Kidney (tissue), 14 donors: ENCODE measurements around the gene CTNNA2. TPM values are rescaled to one million over a fixed set of nuclear protein-coding genes. Genes with fewer than 3 reads are reported as not detected.

Experiments used
- DNase-seq, 5 donors: peaks; one replicate each; pipeline ENCODE4 v3.0.0-alpha.2; 2013 to 2020
- FAIRE-seq: peaks from 2 replicates; lab custom pipeline; 2012; peaks lifted over from hg19 to GRCh38; lab: Jason Lieb, UNC
- H3K27ac ChIP-seq, 2 donors: one replicate each; pipeline ENCODE4 v1.7.0; 2013; ENCODE audit warnings: low read depth in 2 of 2, low read length in 2 of 2, inconsistent platforms in 1 of 2
- H3K27me3 ChIP-seq: one replicate; pipeline ENCODE4 v1.7.1; 2013; ENCODE audit warnings: low read length, inconsistent platforms; ENCODE audit not compliant: control insufficient read depth, insufficient read depth
- H3K36me3 ChIP-seq, 3 donors: one replicate each; pipeline versions ENCODE4 v1.7.0 to v1.7.1; 2013; ENCODE audit warnings: low read length in 3 of 3, control low read depth in 1 of 3, inconsistent platforms in 1 of 3; ENCODE audit not compliant: insufficient read depth in 3 of 3, control insufficient read depth in 2 of 3
- H3K4me1 ChIP-seq, 3 donors: one replicate each; pipeline versions ENCODE4 v1.7.0 to v1.7.1; 2013; ENCODE audit warnings: low read length in 3 of 3, inconsistent platforms in 1 of 3, low read depth in 1 of 3; ENCODE audit not compliant: control insufficient read depth in 2 of 3, insufficient read depth in 2 of 3
- H3K4me3 ChIP-seq, 3 donors: one replicate each; pipeline versions ENCODE4 v1.7.0 to v1.8.1; 2013; ENCODE audit warnings: low read length in 3 of 3, control low read depth in 1 of 3, inconsistent platforms in 1 of 3
- H3K9ac ChIP-seq, 3 donors: one replicate each; pipeline versions ENCODE4 v1.7.0 to v1.7.1; 2013; ENCODE audit warnings: low read length in 3 of 3, control low read depth in 1 of 3, inconsistent platforms in 1 of 3
- H3K9me3 ChIP-seq, 3 donors: one replicate each; pipeline versions ENCODE4 v1.7.0 to v1.7.1; 2013; ENCODE audit warnings: low read length in 3 of 3, control low read depth in 1 of 3, inconsistent platforms in 1 of 3; ENCODE audit not compliant: control insufficient read depth in 2 of 3, insufficient read depth in 1 of 3
- CTCF ChIP-seq: IDR thresholded peaks from 3 replicates; pipeline ENCODE4 v1.5.1; 2012; ENCODE audit warnings: mild to moderate bottlenecking, moderate library complexity, borderline replicate concordance; ENCODE audit not compliant: insufficient read depth; ENCODE audit errors: extremely low read depth
- intact Hi-C: fragments of 100-400 bp; cut with DNase I; formaldehyde crosslinking; loops from one replicate; pipeline ENCODE4 v1.11.1; 2022
- polyA plus RNA-seq: library from polyadenylated mRNA; stranded (reverse); fragments of 350-450 nt; fragmentation: Illumina TruSeq; extraction: RNeasy Lipid Tissue Mini Kit (QIAGEN cat#74804); gene quantifications from one replicate; pipeline ENCODE4 v1.2.3, GENCODE V29; 2014; ENCODE audit warnings: low read depth, low replicate concordance; ENCODE audit not compliant: insufficient read depth
- total RNA-seq: library from RNA; stranded (reverse); fragmentation: NEBNext Ultra II Directional; extraction: Animal tissue kit (Norgen Biotek cat#: 25700); gene quantifications from one replicate; pipeline ENCODE4 v1.2.1, GENCODE V29; 2021
- donor health status: control.
- donor health status: control.
- donor health status: control.
- donor health status: control.
- donor health status: control.
- donor health status: DM: yes; HTN: yes; CAD: no.
- donor health status: Normal renal cell carcinoma (clear cell type).

CTNNA2 gene
- total and polyA plus RNA-seq, 2 donors from 2014 or later = 0.47 TPM; not detected in 1

- intact Hi-C loops = no loop called here
- Histone ChIP-seq H3K9ac (no peak overlapping the region), H3K36me3 (no peaks in the 10 kb centered on the region), H3K9me3 (peaks cover 0 to 2% (median 0%) of the 10 kb centered on the region in 3 donors), H3K4me3 (no peak overlapping the region), H3K4me1 (no peaks in the 10 kb centered on the region), H3K27me3 (no peaks in the 10 kb centered on the region), H3K27ac (no peak overlapping the region)
- DNase-seq (no peak), FAIRE-seq (no peak)
- no peak for TF ChIP-seq CTCF
These were observed 656.0 kb downstream of the CTNNA2 start for GRCh38 chr2:80168801-80169200.

- FAIRE-seq (no peak), DNase-seq (peak in 2 of 5 donors; percentile 12 to 14)
- no peaks in the 10 kb centered on the region for H3K36me3 ChIP-seq
- H3K4me1 ChIP-seq = no peaks in the 10 kb centered on the region
- no peak overlapping the region for H3K4me3 ChIP-seq
- no peaks in the 10 kb centered on the region for H3K27me3 ChIP-seq
- TF ChIP-seq CTCF = no peak
- H3K9ac ChIP-seq = no peak overlapping the region
- intact Hi-C loops = no loop called here
- peaks cover 0 to 2% (median 0%) of the 10 kb centered on the region in 3 donors for H3K9me3 ChIP-seq
- H3K27ac ChIP-seq = no peak overlapping the region
These were observed 657.2 kb downstream of the CTNNA2 start for GRCh38 chr2:80169811-80170594.

- intact Hi-C loops = no loop called here
- H3K27me3 ChIP-seq = no peaks in the 10 kb centered on the region
- DNase-seq (no peak), FAIRE-seq (no peak)
- H3K4me1 ChIP-seq = no peaks in the 10 kb centered on the region
- no peak overlapping the region for H3K9ac ChIP-seq
- no peak overlapping the region for H3K4me3 ChIP-seq
- H3K9me3 ChIP-seq = no peaks in the 10 kb centered on the region
- TF ChIP-seq CTCF = no peak
- H3K27ac ChIP-seq = no peak overlapping the region
- no peaks in the 10 kb centered on the region for H3K36me3 ChIP-seq
These were observed 672.2 kb downstream of the CTNNA2 start for GRCh38 chr2:80185091-80185490.
